GM12873 (cell line): ENCODE results near the gene CYB5D1.

ENCODE experiments used
- TF ChIP-seq, protein P1 (sequence below): IDR thresholded peaks from 2 replicates; pipeline ENCODE4 v1.5.1; 2012; ENCODE audit warnings: low read depth, mild to moderate bottlenecking, moderate library complexity, low read length, control low read depth; ENCODE audit not compliant: insufficient read depth; ENCODE audit errors: missing control alignments

CYB5D1 gene

GRCh38 chr17:7878234-7878633 is 20.4 kb downstream of the CYB5D1 start:
- TF ChIP-seq, protein P1, sequence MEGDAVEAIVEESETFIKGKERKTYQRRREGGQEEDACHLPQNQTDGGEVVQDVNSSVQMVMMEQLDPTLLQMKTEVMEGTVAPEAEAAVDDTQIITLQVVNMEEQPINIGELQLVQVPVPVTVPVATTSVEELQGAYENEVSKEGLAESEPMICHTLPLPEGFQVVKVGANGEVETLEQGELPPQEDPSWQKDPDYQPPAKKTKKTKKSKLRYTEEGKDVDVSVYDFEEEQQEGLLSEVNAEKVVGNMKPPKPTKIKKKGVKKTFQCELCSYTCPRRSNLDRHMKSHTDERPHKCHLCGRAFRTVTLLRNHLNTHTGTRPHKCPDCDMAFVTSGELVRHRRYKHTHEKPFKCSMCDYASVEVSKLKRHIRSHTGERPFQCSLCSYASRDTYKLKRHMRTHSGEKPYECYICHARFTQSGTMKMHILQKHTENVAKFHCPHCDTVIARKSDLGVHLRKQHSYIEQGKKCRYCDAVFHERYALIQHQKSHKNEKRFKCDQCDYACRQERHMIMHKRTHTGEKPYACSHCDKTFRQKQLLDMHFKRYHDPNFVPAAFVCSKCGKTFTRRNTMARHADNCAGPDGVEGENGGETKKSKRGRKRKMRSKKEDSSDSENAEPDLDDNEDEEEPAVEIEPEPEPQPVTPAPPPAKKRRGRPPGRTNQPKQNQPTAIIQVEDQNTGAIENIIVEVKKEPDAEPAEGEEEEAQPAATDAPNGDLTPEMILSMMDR = no peak

- TF ChIP-seq, protein P1 = no peak
These were observed 22.5 kb downstream of the CYB5D1 start for GRCh38 chr17:7880076-7880868.

DNA sequence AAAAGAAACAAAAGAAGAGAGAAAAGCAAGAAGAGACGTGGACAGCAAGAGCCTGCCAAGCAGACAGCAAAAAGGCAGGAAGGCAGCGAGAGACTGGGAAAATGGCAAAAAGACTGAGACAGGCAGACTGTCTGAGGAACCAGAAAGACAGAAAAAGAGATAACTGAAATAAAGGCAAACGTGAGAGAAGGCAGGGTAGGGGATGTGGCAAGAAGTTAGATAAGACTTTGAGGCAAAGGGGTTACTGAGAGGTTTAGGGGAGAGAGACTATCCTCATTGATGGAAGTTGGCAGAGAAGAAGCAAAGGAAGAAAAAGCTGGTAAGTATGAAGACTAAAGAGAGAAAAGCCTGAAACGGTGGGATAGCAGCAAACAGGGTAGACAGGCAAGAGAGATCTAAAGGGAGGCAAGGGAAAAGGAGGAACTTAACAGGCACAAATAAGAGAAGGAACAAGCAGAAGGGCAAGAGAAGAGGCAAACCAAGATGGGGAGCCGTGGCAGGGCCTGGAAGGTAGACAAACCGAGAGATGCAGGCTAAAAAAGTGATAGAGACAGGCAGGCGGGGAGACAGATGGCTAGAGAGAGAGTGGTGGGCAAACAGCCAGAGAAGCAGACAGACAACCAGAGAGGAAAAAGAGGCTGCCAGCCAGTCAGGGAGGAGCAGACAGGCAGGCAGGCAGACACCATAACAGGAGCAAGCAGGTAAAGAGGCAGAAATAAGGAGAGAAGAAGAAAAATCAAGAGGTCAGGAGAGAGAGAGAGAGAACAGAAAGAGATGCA is 23.7 kb downstream of the CYB5D1 start:
- TF ChIP-seq, protein P1 = no peak

GRCh38 chr17:7882068-7882467 is 24.3 kb downstream of the CYB5D1 start:
- TF ChIP-seq, protein P1 = no peak

GRCh38 chr17:7882629-7883028 is 24.8 kb downstream of the CYB5D1 start:
- TF ChIP-seq, protein P1 = no peak

GRCh38 chr17:7883781-7884386 is 26.1 kb downstream of the CYB5D1 start:
- TF ChIP-seq, protein P1 = no peak
